ENCODE measurements around the gene RNASE8.

GRCh38 chr14:21023817-21024584 is 33.6 kb upstream of the RNASE8 start:
- TF ChIP-seq CTCF (IDR thresholded peaks at IDR 0.05) (no peak), POLR2A (IDR thresholded peaks at IDR 0.05) (no peak)
